GM19239 (cell line): Measurements from ENCODE around the gene ZNF865.
A peak's percentile ranks its signal among the peaks of the same experiment; 100 is the strongest.

Experiments
- DNase-seq: peaks from one replicate; pipeline ENCODE4 v3.0.0; 2011; ENCODE audit warnings: low spot score; ENCODE audit not compliant: insufficient read length
- FAIRE-seq: peaks from 2 replicates; lab custom pipeline; 2011; peaks lifted over from hg19 to GRCh38; lab: Jason Lieb, UNC

ZNF865 gene

GRCh38 chr19:55643003-55643886 lies 37.8 kb downstream of the ZNF865 start, which contains the start of gene ZNF581:
Gene ZNF581, plus strand, starts transcription at chr19:55643649. Its CDS starts 923 bp downstream, at chr19:55644572.
- DNase-seq (peak; percentile 80), FAIRE-seq (peak; percentile 91)

- DNase-seq, result no peak
- FAIRE-seq, result no peak
Measured at GRCh38 chr19:55643887-55644176, 38.4 kb downstream of the ZNF865 start.

DNA sequence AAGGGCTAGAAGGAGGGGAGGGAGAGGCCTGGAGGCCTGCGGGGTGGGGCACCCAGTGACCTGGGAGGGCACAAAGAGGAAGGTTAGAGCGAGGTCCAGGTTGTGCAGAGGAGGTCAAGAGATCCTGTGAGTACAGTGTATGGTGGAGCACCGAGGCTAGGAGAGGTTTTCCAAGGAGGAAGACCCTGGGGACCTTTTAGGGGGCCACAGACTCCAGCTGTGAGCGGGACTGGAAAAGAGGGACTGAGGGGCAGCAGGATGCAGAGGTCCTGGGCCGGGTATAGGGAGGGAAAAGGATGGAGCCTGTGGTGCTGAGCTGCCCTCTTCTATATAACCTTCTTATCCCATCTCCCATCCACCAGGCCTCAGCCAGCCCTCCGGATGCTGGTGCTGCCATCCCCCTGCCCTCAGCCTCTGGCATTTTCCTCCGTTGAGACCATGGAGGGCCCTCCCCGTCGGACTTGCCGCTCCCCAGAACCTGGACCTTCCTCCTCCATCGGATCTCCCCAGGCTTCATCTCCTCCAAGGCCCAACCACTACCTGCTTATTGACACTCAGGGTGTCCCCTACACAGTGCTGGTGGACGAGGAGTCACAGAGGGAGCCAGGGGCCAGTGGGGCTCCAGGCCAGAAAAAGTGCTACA lies 38.9 kb downstream of the ZNF865 start:
- no peak for FAIRE-seq
- DNase-seq, result no peak

GRCh38 chr19:55644842-55645511 lies 39.5 kb downstream of the ZNF865 start:
- FAIRE-seq (no peak), DNase-seq (no peak)

DNA sequence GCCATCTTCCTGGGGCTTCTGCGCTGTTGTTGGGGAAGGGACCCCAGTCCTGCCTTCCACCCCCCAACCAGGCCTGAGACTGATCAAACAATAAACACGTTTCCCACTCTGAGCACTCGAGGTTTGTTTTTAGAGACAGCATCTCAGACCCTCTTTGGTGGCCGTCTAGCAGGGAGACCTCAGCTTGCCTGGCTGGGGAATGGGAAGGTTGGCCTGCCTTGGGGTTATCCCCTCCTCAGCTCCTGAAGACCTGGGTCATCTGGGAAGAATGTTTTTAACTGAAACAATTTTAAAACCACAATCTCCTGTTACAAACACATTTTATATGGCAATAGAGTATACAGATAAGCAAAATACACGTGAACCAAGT lies 40.0 kb downstream of the ZNF865 start:
- FAIRE-seq (no peak), DNase-seq (no peak)

- peak; percentile 84 for FAIRE-seq
- no peak for DNase-seq
Measured at GRCh38 chr19:55646889-55647731, 41.7 kb downstream of the ZNF865 start.

DNA sequence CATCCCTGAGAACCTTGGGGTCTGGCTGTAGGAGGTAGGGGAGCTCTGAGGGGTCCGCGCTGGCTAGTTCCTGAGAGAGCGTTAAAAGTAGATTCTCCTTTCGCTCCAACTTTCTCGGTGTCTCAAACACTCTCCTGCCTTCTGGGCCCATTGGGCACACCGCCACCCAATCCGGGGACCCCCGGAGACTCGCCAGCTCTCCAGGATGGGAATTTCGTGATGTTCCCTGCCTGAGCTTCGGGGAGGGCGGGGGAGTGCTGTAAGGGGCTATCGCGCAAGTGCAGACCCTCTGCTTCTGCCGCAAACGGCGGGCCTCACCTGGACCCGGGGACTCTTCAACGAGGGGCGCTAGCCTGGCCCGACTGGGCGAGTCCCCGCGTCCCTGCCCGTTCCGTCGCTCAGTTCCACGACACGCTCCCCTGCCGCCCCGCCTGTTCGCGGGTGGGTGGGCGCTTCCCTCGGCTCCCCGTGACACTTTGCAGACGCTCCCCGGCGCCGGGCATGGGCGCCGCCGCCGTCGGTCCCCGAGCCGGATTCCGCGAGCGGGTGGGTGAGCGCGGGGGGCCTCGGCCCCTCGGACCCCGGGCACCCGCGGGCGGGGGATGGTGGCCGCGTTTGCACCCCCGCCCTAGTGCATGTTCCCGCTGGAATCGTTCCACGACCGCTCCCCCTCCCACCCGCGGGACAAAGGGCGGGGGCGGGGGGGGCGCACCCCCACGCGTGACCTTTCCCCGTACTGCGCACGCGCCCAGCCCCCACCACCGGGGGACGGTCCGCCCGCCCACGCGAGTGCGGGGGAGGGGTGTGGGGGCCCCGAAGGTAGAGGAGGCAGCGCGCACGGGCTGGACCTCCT lies 42.5 kb downstream of the ZNF865 start, which contains the start of gene CCDC106:
CCDC106 (plus strand) TSS at position 481 of the 853 bp plus-strand sequence. CDS start 835 bp downstream, outside the sequence.
- DNase-seq, result no peak
- FAIRE-seq, result peak; percentile 79

DNA sequence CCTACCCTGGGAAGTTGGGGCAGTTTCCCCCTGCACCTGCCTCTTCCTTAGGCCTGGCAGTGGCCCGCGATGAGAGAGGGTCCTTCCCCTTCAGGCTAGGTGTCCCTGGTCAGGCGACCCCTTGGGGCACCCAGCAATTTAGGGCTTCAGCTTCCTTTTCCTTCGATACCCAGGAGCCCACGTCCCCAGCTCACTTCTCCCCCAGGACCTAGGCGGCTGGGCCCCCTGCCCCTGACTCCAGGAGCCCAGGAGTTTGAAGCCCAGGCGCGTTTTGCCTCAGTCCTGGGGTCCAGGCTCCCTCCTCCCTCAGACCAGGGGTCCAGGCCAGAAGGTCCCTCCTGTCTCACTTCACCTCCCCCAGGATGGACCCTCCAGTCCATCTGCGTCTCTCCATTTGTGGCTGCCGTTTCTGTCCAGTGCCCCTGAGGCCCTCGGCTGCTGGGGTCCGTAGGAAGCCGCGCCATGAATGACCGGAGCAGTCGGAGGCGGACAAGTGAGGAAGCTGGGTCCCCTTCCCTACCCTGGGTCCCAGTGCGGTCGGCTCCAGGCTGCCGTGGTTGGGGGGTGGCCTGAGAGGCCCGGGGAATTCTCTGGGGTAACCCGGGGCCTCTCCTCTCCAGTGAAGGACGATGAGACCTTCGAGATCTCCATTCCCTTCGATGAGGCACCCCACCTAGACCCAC lies 43.3 kb downstream of the ZNF865 start:
- DNase-seq (no peak), FAIRE-seq (no peak)

DNA sequence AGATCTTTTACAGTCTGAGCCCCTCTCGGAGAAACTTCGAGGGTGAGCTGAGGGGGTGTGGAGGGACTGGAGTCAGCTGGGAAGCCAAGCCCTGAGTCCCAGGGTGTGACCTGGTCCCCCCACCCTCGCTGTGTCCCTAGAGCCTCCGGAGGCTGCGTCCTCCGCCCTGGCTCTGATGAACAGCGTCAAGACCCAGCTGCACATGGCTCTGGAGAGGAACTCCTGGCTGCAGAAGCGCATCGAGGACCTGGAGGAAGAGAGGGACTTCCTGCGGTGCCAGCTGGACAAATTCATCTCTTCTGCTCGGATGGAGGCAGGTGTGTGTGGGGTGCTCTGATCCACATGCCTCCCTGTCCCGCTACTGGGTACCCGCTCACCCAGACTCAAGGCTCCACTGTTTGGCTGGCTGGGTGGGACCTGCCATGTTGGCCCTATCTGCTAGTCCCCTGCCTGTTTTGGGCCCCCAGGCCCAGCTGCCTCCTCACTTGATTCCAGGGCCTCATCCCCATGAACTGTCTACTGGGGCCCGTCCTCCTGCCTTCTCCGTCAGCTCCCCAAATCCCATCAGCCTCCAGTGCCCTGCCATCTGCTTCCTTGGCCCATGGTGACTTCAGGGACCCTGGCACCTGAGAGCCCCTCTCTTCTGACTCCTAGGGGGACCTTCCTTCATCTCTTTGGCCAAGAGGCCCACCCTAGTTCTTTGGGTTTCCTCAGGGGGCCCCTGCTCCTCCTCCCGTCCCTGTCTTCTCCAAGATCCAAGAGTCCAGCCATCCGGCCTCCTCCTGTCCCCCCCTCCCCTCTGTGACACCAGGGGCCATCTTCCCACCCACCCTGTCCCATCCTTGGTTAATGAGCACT lies 44.0 kb downstream of the ZNF865 start:
- DNase-seq (no peak), FAIRE-seq (no peak)

- DNase-seq, result no peak
- no peak for FAIRE-seq
Measured at GRCh38 chr19:55650126-55650557, 44.7 kb downstream of the ZNF865 start.

- DNase-seq (no peak), FAIRE-seq (no peak)
Measured at GRCh38 chr19:55650602-55651230, 45.3 kb downstream of the ZNF865 start.

DNA sequence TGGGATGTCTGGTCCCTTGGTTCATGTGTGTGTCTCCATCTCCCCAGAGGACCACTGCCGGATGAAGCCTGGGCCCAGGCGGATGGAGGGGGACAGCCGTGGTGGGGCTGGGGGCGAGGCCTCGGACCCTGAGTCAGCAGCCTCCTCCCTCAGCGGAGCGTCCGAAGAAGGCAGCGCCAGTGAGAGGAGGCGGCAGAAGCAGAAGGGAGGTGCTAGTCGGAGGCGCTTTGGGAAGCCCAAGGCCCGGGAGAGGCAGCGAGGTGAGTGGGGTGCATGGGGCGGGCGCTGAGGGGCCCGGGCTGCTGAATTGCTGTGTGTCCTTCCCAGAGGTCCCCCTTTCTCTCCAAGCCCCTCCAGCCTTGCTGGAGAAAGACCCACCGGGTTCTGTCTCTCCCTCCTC lies 45.8 kb downstream of the ZNF865 start:
- no peak for FAIRE-seq

DNA sequence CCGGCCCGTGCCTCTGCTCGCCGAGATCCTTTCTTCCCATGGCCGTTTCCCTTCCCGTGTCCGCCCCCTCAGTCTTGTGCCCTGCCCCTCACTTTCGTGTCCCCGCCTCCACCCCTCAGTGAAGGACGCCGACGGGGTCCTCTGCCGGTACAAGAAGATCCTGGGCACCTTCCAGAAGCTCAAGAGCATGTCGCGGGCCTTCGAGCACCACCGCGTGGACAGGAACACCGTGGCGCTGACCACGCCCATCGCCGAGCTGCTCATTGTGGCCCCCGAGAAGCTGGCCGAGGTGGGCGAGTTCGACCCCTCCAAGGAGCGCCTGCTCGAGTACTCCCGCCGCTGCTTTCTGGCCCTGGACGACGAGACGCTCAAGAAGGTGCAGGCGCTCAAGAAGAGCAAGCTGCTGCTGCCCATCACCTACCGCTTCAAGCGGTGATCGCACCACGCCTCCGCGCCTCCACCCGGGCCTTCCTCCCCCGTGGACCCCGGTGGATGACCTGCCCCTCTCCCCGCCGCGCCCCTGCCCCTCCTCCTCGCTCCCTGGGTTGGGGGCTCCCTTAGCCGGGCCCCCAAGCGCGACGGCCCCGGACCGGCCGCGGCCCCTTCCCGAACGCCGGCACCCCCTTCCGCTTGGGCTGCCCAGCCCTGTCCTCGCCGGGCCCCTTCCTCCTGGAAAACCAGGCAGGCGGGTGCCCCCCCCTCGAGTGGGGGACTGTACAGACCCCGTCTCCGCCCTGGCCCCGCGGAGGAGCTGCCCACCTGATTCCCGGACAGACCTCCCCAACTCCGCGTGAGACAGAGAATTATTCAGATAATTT lies 47.1 kb downstream of the ZNF865 start:
- DNase-seq (no peak), FAIRE-seq (no peak)

More for the DNA sequence above, 45.8 kb downstream of the ZNF865 start:
- no peak for DNase-seq

DNA sequence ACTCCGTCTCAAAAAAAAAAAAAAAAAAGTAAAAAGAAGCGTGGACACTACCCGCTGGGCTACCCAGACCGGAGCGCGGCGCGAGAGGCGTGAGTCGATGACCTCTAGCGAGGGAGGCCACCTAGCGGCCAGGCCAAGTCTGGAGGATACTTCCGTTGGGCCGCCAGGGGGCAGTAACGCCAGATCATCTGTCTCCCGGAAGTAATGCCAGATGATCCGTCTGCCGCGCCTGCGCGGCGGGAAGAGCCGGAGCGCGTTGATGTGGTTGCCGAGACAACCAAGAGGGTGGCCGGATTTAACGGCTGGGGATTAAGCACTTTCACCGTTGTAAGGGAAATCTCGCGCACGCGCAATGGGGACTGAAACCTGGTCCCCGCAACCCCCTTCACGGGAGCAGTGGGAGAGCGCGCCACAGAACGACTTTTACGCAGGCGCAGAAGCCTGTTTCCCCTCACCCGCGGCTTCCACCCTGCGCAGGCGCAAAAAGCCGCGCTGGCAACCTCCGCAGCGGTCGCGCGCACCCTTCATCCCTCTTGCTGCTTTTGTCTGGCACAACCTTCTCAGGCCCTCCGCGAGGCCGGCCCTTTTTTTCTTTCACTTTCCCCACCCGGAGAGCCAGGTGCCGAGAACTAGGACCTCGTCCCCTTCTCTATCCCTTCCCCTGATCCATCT lies 48.3 kb downstream of the ZNF865 start:
- FAIRE-seq, result no peak
- peak; percentile 95 for DNase-seq

DNA sequence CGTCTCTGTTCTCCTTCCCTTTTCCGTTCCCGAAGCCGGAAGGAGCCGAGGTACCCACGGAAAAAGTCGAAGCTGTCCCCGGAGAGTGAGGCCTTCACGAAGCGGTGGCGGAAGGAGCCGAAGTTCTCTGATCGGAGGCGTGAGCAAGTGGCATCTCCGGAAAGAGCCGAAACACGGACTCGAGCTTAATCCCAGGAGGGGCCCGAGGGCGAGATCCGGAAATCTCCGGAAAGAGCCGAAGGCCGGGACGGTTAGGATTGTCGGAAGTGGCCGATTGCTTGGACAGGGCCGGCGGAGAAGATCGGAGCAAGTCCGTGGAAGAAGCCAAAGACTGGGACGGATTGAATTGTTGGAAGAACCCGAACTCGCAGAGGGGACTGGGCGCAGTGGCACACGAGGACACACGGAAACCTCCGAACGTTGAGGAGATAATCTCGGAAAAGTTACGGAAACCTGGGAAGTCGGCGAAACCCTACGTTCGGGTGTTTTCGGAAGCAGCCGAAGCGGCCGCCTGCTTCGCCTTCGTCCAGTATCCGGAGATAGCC lies 48.9 kb downstream of the ZNF865 start:
- FAIRE-seq, result peak; percentile 99

More for the DNA sequence above, 48.9 kb downstream of the ZNF865 start:
- peak; percentile 81 for DNase-seq
